C4-2B (cell line): ENCODE measurements around the gene ABLIM3.

ENCODE experiments used
- CTCF ChIP-seq: fragments of 450-650 bp; conservative IDR thresholded peaks from 2 replicates; pipeline ENCODE4 v1.5.1; 2017; ENCODE audit warnings: mild to moderate bottlenecking
- ZFX ChIP-seq: fragments of 450-650 bp; IDR thresholded peaks from 2 replicates; pipeline ENCODE4 v1.6.1; 2017

GRCh38 chr5:149288436-149288835, 147.1 kb downstream of the ABLIM3 start:
- no peak for TF ChIP-seq CTCF
- TF ChIP-seq ZFX, result no peak
